Stimulated activated naive CD4-positive, alpha-beta T cell (primary cell): ENCODE results near the gene PDZD2.
A peak's percentile ranks its signal among the peaks of the same experiment; 100 is the strongest.
"Not testable (repeated sequence)": the region's sequence is repeated elsewhere in the genome, so short reads cannot be mapped to it uniquely, and the experiment has no call there.

ENCODE experiments used
- DNase-seq, 6 experiments: peaks; one replicate each; lab custom pipeline; 2025; lab: John Stamatoyannopoulos, UW

Gene PDZD2

GRCh38 chr5:31975189-31975612 lies 336.3 kb downstream of the PDZD2 start:
- DNase-seq: not testable (repeated sequence)

GRCh38 chr5:31976169-31976568 lies 337.2 kb downstream of the PDZD2 start:
- no peak for DNase-seq

DNA sequence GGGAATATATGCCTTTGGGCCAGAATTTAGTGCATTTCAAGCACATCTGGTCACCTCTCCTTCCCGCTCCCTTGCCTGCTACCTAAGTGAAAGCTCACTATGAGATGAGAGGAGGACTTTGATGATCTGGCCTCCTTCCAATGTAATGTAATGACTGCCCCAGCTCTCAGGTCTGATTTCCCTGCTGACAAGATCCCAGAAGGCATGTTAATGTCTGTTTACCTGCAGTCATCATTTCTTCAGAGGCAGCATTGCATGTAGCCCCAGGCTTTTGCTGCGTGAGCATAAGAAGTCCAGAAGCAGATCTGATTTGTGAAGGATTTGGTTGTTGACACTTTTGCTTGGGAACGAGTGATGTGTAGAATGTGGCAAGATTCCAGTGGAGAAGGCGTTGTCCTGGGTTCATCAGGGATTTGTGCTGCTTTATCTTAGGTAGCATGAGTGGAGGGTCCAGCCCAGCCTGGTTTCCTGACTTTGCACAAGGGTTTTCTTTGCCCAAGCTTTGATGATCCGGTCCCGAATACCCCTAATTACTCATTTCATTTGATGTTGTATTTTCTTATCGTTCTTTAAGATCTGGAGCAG lies 342.5 kb downstream of the PDZD2 start:
- DNase-seq: no peak

DNA sequence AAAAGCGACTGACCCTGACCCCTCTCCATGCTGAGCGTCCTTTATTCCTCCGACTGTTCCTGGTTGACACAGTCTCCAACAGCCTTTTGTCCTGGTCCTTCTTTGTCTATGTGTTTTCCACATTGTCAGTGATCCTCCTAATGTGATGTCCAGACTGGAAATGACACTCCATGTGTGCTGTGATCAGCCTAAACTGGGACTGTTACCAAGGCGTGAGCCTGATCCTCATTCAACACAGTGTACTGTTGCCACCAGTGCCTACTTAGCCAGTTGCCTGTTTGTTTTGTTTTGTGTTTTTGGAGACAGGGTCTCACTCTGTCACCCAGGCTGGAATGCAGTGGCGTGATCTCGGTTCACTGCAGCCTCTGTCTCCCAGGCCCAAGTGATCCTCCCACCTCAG lies 343.1 kb downstream of the PDZD2 start:
- no peak for DNase-seq

DNA sequence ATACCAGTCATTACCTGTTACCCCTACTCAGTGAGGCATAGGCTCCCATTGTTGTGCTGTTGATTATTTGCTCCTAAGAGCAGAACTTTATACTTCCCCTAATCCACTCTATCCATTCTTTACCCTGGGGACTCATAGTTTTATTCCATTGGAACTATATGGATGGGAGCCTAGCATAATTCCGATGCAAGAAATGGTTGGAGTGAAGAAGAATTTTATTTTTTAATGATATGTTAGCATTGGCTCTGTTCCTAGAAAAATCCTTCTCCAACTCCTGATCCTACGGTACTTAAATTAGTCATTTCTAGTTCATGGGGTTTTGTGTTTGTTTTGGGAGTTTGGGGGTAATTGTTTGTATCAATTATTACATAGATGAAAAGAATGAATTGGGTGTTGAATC lies 343.7 kb downstream of the PDZD2 start:
- DNase-seq: no peak

DNA sequence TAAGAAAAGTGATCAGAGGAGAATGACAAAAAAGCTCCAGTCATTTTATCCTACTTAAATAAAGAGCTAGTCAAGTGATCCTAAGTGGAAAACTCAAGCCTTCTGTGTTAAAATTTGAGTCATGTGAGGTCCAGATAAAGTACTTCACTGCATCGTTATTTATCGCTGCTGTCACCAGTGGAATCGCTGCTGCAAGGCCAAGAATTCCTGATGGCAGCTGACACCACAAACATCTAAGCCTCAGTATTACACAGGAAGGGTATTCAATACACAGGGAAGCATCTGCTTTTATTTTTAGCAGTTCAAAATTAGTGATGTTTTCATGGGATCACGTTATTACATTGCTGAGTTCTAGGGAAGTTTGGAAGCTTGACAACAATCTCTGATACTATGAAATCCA lies 344.9 kb downstream of the PDZD2 start:
- DNase-seq: no peak

GRCh38 chr5:31984691-31985090 lies 345.8 kb downstream of the PDZD2 start:
- DNase-seq: no peak

- DNase-seq: no peak
Observed at GRCh38 chr5:31986101-31986500, 347.2 kb downstream of the PDZD2 start.

DNA sequence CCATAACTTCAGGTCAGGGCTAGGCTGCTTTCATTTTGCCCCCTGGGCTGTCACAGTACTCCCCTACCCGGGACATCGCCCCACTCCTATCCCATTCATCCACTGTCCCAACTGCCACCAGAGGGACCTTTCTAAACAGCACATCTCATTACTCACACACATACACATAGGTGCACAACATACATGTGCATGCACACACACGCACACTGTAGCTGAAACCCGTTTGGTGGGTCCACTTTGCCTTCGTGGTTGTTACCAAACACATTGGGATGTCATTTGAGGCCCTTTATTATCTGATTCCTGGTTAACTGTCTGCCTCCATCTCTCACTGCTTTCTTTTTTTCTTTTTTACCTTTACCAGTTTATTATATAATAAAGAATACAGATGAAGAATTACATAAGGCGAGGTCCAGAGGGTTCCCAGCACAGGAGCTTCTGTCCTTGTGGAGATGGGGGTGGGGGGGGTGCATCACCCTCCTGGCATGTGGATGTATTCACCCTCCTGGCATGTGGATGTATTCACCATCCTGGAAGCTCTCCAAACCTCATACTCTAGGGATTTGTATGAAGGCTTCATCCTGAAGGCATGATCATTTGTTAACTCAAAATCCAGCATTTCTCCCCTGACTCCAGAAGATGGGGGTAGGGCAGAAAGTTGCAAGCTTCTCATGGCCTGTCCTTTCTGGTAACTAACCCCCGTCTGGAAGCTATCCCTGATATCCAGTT lies 349.2 kb downstream of the PDZD2 start:
- no peak for DNase-seq

GRCh38 chr5:31990081-31990650 lies 351.2 kb downstream of the PDZD2 start:
- DNase-seq: no peak

DNA sequence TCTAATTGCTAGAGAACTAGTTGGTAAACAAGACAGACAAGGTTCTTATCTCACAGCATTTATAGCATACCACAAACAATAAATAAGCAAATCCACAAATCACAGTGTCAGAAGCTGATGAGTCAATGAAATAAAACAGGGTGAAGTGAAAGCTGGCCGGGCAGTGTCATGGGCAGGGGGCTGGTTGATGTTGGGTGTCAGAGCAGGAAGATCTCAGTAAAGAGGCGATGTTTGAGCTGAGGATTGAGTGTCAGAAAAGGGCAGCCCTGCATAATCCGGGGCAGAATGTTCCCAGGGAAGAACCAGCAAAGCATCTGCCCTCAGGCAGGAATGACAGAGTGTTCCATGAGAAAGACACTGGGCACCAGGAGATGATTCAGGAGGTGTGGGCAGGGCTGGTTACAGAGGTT lies 351.8 kb downstream of the PDZD2 start:
- no peak for DNase-seq

DNA sequence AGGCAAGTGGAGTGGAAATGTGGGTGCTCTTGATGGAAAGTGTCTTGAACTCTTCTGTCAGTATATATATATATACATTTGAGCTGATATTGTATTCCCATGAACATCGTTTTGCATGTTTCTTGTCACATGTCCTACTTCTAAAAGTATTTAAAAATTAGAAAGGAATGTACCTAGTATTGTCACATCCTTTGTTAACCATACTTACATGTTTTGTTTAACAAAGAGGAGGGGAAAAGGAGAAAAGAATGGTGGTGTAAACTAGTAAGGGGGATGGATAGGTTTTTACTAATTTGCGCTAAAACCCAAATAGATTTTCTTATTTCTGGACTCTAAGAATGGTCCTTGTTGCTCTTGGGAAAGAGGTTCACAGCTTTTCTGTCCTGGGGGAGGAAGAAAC lies 353.4 kb downstream of the PDZD2 start:
- DNase-seq: no peak

DNA sequence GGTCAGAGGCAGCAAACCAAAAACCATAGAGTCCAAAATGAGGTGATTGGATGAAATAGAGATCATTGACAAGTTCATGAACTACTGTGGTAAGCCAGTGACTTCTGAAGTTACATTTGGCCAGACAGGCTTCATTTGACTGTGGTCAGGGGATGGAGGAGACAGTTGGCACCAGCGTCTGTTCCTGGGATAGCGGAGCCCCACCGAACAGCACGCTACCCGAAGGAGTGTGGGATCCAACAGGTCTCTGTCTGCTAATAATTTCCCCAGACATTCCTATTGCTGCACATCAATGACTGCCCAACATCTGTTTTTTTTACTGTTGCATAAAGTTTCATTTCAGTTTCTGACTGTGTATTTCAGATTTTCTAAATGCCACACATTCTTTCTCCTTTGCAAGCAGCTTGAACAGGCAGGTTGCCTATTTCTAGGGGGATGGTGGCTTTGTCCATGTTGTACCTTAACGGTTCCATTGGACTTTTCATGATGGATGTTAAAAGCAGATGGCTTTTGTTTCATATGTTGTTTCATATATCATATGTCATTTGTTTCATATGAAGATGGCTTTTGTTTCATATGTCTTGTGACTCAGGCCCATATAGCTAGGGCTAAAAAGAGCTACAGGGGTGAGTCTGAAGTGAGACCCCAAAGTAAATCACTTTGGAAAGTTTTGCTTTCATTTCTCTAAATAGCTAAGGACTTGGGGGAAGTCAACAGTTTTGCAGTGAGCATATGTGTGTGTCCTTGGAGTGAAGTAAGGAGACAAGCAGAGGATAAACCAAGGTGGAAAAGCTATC lies 354.4 kb downstream of the PDZD2 start:
- DNase-seq: no peak

- no peak for DNase-seq
Observed at GRCh38 chr5:31995006-31995405, 356.1 kb downstream of the PDZD2 start.

GRCh38 chr5:31995714-31996113 lies 356.8 kb downstream of the PDZD2 start:
- peak in 2 of 6 experiments; percentile 29 for DNase-seq

GRCh38 chr5:31996909-31997308 lies 358.0 kb downstream of the PDZD2 start:
- no peak for DNase-seq

DNA sequence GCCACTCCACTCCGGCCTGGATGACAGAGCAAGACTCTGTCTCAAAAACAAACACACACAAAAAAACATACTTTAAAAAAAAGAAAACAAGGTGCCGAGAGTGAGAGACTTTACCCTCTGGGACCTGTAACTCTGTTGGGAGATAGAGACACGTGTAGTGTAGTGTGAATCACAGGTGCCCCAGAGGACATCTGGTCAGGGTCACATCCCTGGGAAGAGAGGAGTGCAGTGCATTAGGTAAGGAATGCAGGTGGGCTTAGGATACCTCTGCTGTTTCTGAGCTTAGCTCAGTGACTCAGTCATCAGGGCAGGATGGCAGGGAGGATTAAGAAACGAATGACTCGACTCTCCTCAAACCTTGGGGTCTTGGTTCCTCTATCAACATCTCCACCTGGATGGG lies 360.5 kb downstream of the PDZD2 start:
- DNase-seq: no peak

- DNase-seq: no peak
Observed at GRCh38 chr5:32000731-32001130, 361.8 kb downstream of the PDZD2 start.

DNA sequence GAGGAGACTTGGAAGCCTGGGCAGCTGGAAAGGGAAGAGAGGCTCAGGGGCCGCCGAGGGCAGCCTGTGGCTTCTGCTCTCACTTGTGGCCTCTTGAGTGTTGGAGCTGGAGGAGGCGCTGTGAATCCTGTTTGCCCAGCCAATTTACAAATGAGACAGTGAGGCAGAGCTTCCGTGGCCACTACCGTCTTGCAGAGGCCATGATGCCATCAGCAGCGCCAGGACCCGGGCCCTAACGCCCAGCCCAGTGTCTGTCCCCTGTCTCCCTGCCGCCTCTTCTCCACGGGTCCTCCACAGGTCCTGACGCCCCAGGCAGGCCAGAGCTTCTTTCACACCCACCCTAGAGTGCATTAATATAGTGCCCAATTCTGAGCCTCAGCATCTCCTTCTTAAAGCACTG lies 362.4 kb downstream of the PDZD2 start:
- DNase-seq: no peak

- DNase-seq: no peak
Observed at GRCh38 chr5:32001707-32002106, 362.8 kb downstream of the PDZD2 start.

GRCh38 chr5:32002755-32003154 lies 363.8 kb downstream of the PDZD2 start:
- no peak for DNase-seq

DNA sequence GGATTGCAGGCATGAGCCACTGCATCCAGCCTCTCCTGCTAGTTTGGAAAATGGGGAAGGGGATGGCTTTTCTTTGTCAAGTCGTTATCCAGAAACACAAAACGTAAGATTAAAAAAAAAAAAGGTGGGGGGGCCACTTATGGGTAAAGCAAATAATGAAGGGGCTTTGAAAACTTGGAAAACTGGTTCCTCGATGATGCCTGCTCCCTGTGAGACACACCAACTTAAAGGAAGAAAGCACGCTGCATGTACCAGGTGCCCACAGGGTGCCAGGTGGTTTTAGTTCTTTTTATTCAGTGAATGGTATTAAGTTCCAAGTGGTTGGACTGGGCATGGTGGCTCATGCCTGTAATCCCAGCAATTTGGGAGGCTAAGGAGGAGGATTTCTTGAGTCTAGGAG lies 365.1 kb downstream of the PDZD2 start:
- no peak for DNase-seq

DNA sequence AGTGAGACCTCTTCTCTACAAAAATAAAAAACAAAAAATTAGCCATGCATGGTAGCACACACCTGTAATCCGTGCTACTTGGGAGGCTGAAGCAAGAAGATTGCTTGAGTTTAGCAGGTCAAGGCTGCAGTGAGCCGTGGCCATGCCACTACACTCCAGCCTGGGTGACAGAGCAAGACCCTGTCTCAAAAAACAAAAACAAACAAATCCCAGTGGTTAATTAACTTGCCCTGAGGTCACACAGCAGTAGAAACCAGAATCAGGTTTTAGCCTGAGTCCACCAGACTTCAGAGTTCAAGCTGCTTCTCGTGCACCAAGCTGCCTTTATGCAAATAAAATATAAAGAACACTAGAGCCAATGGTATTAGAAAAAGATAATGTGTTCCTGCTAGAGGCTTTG lies 365.5 kb downstream of the PDZD2 start:
- no peak for DNase-seq
